GM12873 (cell line): ENCODE results near the gene FAT1.

ENCODE experiments used
- TF ChIP-seq, protein P1 (sequence below): IDR thresholded peaks from 2 replicates; pipeline ENCODE4 v1.5.1; 2012; ENCODE audit warnings: low read depth, mild to moderate bottlenecking, moderate library complexity, low read length, control low read depth; ENCODE audit not compliant: insufficient read depth; ENCODE audit errors: missing control alignments

Gene FAT1

DNA sequence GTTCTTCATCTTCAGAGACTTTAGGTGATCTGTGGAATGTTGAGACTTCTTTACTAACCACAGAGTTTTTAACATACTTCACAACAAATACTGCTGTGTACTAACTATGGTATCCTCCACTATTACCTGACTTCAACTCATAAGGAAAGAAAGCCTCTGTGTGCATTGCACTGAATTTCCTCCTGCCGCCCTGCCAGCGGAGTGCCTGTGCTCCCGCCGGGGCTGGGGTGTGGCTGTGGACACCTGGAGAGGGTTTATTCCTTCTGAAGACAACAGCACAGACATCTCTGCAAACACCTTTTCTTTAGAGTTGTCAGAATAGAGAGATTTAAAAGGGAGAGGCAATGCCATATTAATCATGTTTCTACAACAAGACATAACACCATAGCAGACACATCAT lies 63.3 kb downstream of the FAT1 start:
- TF ChIP-seq, protein P1, sequence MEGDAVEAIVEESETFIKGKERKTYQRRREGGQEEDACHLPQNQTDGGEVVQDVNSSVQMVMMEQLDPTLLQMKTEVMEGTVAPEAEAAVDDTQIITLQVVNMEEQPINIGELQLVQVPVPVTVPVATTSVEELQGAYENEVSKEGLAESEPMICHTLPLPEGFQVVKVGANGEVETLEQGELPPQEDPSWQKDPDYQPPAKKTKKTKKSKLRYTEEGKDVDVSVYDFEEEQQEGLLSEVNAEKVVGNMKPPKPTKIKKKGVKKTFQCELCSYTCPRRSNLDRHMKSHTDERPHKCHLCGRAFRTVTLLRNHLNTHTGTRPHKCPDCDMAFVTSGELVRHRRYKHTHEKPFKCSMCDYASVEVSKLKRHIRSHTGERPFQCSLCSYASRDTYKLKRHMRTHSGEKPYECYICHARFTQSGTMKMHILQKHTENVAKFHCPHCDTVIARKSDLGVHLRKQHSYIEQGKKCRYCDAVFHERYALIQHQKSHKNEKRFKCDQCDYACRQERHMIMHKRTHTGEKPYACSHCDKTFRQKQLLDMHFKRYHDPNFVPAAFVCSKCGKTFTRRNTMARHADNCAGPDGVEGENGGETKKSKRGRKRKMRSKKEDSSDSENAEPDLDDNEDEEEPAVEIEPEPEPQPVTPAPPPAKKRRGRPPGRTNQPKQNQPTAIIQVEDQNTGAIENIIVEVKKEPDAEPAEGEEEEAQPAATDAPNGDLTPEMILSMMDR = no peak

DNA sequence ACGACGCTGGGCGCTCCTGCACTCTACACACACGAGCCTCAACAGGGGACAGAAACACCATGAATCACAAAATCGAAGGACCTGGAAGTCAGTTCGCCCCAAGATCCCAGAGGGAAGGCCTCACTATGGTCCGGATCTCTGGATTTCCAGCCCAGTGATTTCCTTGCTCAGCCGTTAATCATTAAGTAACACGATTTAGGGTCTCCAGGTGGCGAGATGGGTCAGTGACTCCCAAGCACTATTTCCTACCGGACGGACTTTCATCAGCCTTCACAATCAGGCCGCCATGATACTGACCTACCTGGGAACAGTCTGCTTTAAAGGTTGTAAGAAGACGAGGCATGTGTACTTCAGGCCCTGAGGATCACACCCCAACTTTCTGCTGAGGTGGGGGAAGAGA lies 63.7 kb downstream of the FAT1 start:
- TF ChIP-seq, protein P1 = no peak

DNA sequence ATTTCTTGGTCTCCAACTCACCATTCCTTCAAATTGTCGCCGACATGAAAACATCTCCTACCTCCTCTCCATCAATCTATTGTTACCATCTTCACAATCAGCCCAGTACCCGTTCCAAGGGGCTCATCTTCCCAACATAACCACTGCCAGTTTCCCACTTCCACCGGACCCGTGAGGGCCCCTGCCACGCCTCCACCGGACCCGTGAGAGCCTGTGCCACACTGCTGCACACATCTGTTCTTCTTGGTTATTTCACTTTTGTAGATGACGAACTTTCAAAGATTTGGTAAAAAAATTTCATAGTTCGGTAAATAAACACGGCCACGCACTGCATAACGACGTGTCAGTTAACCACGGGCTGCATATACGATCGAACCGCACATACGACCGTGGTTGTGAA lies 65.0 kb downstream of the FAT1 start:
- TF ChIP-seq, protein P1 = no peak

DNA sequence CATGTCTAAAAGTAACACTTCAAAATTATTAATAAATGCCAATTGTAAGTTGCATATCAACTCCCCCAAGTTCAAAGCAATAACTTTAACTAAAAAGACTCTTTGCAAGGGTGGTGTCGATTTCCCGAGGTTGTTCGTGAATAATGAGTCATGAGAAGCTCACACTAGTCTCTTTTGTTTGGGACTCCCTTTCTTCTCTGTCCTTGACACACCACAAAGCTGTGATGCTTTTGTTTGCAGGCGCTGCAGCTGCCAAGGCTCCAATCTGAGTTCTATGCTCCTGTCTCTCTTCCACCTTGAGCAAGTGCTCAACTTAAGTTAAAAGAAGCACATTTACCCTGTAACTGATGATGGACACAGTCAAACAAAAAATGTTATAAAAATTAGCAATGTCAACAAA lies 65.9 kb downstream of the FAT1 start:
- TF ChIP-seq, protein P1 = no peak

DNA sequence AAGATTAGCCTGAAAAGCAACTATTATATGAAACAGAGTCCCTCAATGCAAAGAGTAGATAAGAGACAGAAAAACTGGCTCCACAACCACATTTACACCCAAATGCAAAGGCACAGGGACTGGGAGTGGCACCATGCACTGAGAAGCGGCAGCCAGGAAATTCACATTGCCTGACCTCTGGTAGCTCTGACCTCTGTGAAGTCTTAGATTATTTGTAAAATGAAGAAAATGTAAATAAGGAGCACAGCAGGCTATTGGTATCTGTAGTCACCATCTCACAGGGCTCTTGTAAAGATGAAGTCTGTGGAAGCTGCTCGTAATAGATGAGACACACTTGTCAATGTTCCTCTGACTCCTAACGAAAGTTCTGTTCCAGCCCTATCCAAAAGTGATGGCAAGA lies 69.7 kb downstream of the FAT1 start:
- TF ChIP-seq, protein P1 = no peak

DNA sequence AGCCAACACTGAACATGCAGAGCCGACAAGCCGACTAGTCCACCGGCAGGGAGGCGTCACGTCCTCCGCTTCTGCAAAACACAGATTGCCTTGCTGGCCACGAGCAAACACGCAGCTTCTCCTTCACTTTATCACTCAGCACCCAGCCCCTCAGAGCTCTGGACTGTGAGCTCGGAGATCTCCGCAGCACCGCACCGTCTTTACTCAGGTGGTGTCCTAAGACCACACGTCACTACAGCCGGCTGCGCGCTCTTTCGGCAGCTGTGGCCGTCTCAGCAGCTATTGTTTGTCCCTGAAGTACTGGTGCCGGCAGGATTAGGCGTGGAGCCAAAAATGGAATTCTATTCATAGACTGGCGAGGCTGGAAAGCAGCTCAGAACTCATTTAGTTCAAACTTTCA lies 72.0 kb downstream of the FAT1 start:
- TF ChIP-seq, protein P1 = no peak

DNA sequence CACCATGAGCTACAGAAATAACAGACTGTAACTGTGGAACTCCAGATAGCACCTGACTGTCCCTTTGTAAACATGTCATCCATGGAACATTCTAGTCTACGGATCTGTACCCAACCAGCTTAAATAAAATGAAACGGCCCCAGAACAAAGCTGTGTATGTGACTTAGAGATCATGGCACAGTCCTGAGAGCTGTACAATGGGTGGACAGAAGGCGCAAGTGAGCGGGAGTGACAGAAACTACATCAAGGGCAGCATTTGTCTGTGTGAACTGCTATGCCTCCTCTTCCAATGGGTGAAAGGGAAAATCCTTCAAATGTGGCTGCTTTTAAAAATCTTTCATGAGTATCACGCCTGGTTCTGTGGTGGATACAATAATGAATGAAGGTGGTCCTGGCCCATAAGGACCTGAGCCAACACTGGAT lies 72.5 kb downstream of the FAT1 start:
- TF ChIP-seq, protein P1 = no peak
